ENCODE data around the gene TTC19.

DNA sequence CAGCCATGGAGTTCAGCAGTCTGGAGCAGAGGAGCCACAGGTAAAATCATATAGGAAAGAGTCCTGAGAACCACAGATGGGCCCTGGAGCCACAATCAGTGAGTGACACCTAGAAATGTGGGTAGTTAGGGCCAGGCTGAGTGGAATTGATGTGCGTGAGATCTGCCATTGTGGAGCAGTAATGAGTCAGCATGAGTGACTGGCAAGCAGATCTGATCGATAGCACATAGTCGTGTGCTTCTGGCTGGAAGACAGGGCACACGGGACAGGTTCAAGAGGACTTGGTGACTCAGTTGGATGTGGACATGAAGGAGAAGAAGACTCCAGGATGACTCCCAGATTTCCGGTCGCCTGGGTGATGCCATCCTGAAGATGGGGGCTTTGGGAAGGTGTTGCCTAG lies 42.4 kb upstream of the TTC19 start:
- TF ChIP-seq EZH2 (IDR thresholded peaks at IDR 0.05; ENCODE audit: insufficient read depth, poor library complexity, severe bottlenecking) (no peak), EZH2phosphoT487 (IDR thresholded peaks at IDR 0.05; ENCODE audit: insufficient read depth, low read depth) (no peak)

All from GM23248 (cell line).